ENCODE measurements around the gene TPCN1. TPM values are rescaled to one million over a fixed set of nuclear protein-coding genes. Genes with fewer than 3 reads are reported as not detected.
A peak's percentile ranks its signal among the peaks of the same experiment; 100 is the strongest.

TPCN1 gene
- total and polyA plus RNA-seq, 2 of the 13 experiments (the other 11 are each of a cell fraction or from before 2014, with no cell fraction given) = 8.0 to 26.8 TPM

DNA sequence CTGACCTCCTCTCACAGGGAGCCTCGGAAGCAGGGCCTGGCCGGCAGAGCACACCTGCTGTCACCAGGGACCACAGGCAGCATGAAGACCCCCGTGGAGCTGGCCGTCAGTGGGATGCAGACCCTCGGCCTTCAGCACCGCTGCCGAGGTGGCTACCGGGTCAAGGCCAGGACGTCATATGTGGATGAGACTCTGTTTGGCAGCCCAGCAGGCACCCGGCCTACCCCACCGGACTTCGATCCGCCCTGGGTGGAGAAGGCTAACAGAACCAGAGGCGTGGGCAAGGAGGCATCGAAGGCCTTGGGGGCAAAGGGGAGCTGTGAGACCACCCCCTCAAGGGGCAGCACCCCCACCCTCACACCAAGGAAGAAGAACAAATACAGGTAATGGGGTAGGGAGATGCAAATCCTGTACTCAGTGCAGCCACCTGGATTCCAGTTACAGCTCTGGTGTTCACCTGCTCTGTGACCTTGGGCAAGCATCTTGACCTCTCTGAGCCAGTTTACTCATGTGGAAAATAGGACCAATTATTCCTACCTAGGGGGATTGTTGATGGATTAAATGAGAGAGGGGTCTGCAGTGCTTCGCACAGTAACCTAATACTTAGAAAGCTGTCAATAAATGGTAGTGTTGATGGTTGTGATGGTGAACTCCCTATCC is 34.5 kb upstream of the TPCN1 start (continued):
- TF ChIP-seq HNRNPH1 (optimal IDR thresholded peaks at IDR 0.05; ENCODE audit: low read depth, low read length) (no peak), RFXANK (CRISPR knock-in tag; IDR thresholded peaks at IDR 0.05) (no peak), ZBTB7A (CRISPR knock-in tag; IDR thresholded peaks at IDR 0.05) (peak; percentile 82), ZBTB20 (CRISPR knock-in tag; IDR thresholded peaks at IDR 0.05; ENCODE audit: borderline replicate concordance, low read depth) (no peak), AKAP8 (CRISPR knock-in tag; IDR thresholded peaks at IDR 0.05) (no peak), GATAD2A (CRISPR knock-in tag; IDR thresholded peaks at IDR 0.05) (peak; percentile 24; the same call in 1 of the 2 replicates), EHMT2 (IDR thresholded peaks at IDR 0.05; ENCODE audit: borderline replicate concordance, low read depth, low read length) (no peak), CREM (IDR thresholded peaks at IDR 0.05) (no peak), CREM (CRISPR knock-in tag; IDR thresholded peaks at IDR 0.05) (no peak), ZFX (CRISPR knock-in tag; IDR thresholded peaks at IDR 0.05; ENCODE audit: low read depth) (peak; percentile 47), ZNF441 (CRISPR knock-in tag; IDR thresholded peaks at IDR 0.05; ENCODE audit: borderline replicate concordance) (no peak), PCBP2 (optimal IDR thresholded peaks at IDR 0.05; ENCODE audit: low read depth, low read length, poor library complexity, severe bottlenecking) (no peak), KLF13 (CRISPR knock-in tag; IDR thresholded peaks at IDR 0.05) (no peak), ZNF562 (CRISPR knock-in tag; IDR thresholded peaks at IDR 0.05; ENCODE audit: borderline replicate concordance) (no peak), NCOA5 (CRISPR knock-in tag; IDR thresholded peaks at IDR 0.05) (no peak), THAP11 (CRISPR knock-in tag; IDR thresholded peaks at IDR 0.05) (no peak), SMARCE1 (IDR thresholded peaks at IDR 0.05; ENCODE audit: borderline replicate concordance) (no peak), NR1H2 (CRISPR knock-in tag; IDR thresholded peaks at IDR 0.05; ENCODE audit: borderline replicate concordance, low read depth) (no peak), TSC22D2 (CRISPR knock-in tag; IDR thresholded peaks at IDR 0.05; ENCODE audit: borderline replicate concordance) (no peak)
- TF ChIP-seq, protein P1, sequence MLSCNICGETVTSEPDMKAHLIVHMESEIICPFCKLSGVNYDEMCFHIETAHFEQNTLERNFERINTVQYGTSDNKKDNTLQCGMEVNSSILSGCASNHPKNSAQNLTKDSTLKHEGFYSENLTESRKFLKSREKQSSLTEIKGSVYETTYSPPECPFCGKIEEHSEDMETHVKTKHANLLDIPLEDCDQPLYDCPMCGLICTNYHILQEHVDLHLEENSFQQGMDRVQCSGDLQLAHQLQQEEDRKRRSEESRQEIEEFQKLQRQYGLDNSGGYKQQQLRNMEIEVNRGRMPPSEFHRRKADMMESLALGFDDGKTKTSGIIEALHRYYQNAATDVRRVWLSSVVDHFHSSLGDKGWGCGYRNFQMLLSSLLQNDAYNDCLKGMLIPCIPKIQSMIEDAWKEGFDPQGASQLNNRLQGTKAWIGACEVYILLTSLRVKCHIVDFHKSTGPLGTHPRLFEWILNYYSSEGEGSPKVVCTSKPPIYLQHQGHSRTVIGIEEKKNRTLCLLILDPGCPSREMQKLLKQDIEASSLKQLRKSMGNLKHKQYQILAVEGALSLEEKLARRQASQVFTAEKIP (CRISPR knock-in tag; IDR thresholded peaks at IDR 0.05; ENCODE audit: borderline replicate concordance) = no peak
- TF ChIP-seq, protein P2, sequence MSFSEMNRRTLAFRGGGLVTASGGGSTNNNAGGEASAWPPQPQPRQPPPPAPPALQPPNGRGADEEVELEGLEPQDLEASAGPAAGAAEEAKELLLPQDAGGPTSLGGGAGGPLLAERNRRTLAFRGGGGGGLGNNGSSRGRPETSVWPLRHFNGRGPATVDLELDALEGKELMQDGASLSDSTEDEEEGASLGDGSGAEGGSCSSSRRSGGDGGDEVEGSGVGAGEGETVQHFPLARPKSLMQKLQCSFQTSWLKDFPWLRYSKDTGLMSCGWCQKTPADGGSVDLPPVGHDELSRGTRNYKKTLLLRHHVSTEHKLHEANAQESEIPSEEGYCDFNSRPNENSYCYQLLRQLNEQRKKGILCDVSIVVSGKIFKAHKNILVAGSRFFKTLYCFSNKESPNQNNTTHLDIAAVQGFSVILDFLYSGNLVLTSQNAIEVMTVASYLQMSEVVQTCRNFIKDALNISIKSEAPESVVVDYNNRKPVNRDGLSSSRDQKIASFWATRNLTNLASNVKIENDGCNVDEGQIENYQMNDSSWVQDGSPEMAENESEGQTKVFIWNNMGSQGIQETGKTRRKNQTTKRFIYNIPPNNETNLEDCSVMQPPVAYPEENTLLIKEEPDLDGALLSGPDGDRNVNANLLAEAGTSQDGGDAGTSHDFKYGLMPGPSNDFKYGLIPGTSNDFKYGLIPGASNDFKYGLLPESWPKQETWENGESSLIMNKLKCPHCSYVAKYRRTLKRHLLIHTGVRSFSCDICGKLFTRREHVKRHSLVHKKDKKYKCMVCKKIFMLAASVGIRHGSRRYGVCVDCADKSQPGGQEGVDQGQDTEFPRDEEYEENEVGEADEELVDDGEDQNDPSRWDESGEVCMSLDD (CRISPR knock-in tag; IDR thresholded peaks at IDR 0.05; ENCODE audit: borderline replicate concordance) = no peak
- TF ChIP-seq, protein P3, sequence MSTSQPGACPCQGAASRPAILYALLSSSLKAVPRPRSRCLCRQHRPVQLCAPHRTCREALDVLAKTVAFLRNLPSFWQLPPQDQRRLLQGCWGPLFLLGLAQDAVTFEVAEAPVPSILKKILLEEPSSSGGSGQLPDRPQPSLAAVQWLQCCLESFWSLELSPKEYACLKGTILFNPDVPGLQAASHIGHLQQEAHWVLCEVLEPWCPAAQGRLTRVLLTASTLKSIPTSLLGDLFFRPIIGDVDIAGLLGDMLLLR (CRISPR knock-in tag; IDR thresholded peaks at IDR 0.05) = 0 out of 2 replicates have a peak, but pooled peaks have one; percentile 59
